GM13976 (cell line): ENCODE results near the gene SCLY.
"Not testable (repeated sequence)": the region's sequence is repeated elsewhere in the genome, so short reads cannot be mapped to it uniquely, and the experiment has no call there.

Source experiments
- DNase-seq: peaks from one replicate; pipeline ENCODE4 v3.0.0; 2012; ENCODE audit warnings: low spot score
- CTCF ChIP-seq: IDR thresholded peaks from 2 replicates; pipeline ENCODE4 v1.5.1; 2012; ENCODE audit warnings: borderline replicate concordance, mild to moderate bottlenecking; ENCODE audit not compliant: insufficient read depth; ENCODE audit errors: extremely low read depth, missing control alignments, control extremely low read depth
- in situ Hi-C: fragments of 300-500 bp; cut with MboI; formaldehyde crosslinking; loops from one replicate; pipeline ENCODE4 v1.12.0; 2022; ENCODE audit warnings: low sequenced_read_pairs, mixed read lengths, inconsistent platforms; ENCODE audit not compliant: unreplicated experiment

The SCLY gene

GRCh38 chr2:238046725-238047270 is 14.0 kb upstream of the SCLY start:
- no peak for TF ChIP-seq CTCF
- in situ Hi-C loops = no loop called here

GRCh38 chr2:238053191-238053776 is 7.5 kb upstream of the SCLY start:
- no peak for DNase-seq
- in situ Hi-C loops = no loop called here
- no peak for TF ChIP-seq CTCF

More at GRCh38 chr2:238046725-238047270, 14.0 kb upstream of the SCLY start:
- DNase-seq = no peak

GRCh38 chr2:238055841-238056240 is 5.0 kb upstream of the SCLY start:
- in situ Hi-C loops = no loop called here
- TF ChIP-seq CTCF = no peak
- DNase-seq = no peak

- DNase-seq, in situ Hi-C loops: not testable (repeated sequence)
Measured at GRCh38 chr2:238057696-238058575, 2.9 kb upstream of the SCLY start.

- in situ Hi-C loops = no loop called here
- DNase-seq = no peak
- TF ChIP-seq CTCF = no peak
Measured at GRCh38 chr2:238059505-238059904, 1.3 kb upstream of the SCLY start.

GRCh38 chr2:238060096-238060541 is 682 bp upstream of the SCLY start:
- TF ChIP-seq CTCF = no peak
- in situ Hi-C loops = no loop called here
- DNase-seq = no peak
